ENCODE results near the gene TIMM44. TPM values are rescaled to one million over a fixed set of nuclear protein-coding genes. Genes with fewer than 3 reads are reported as not detected.
"Not testable (repeated sequence)": the region's sequence is repeated elsewhere in the genome, so short reads cannot be mapped to it uniquely, and the experiment has no call there.

The TIMM44 gene
- total RNA-seq, 3 donors from 2014 or later: 180 to 193 (median 190) TPM

DNA sequence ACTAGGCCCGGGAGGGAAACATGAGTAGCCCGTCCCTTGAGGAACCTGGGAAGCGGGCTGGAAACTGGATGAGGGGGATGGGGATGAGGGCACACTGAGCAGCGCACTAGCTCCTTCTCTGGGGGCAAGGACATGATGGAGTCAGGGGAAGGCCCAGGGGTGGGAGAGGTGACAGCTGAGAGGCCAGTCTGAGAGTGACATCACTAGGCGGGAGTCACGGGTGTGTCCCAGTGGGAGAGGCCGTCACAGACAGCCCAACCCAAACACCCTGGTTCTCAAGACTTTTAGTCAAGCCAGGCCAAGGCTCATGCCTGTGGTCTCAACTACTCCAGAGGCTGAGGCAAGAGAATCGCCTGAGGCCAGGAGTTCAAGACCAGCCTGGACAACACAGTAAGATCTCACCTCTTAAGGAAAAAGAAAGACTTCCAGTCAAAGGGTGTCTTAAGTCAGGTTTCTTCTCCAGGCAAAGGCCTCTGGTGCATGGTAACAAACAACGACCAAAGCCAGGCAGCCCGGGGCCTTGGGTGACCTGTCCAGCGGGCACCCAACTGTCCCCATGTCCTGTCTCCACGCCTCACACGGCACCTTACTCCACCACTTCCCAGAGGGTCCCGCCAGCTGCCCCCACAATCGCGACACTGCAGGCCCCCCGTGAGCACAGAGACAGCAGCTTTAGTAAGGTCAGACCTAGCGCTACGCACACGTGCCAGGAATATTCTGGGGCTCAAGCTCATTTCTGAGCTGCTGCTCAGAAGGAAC lies 25.5 kb upstream of the TIMM44 start:
- ATAC-seq (no peak), DNase-seq (no peak)
- Mint-ChIP-seq H3K4me3 (no peak overlapping the region), H3K9me3 (no peaks in the 10 kb centered on the region), H3K27me3 (ENCODE audit: low read depth) (no peaks in the 10 kb centered on the region), H3K4me1 (ENCODE audit: low read depth) (no peaks in the 10 kb centered on the region), H3K36me3 (ENCODE audit: insufficient read depth) (peaks cover 16% of the 10 kb centered on the region)

DNA sequence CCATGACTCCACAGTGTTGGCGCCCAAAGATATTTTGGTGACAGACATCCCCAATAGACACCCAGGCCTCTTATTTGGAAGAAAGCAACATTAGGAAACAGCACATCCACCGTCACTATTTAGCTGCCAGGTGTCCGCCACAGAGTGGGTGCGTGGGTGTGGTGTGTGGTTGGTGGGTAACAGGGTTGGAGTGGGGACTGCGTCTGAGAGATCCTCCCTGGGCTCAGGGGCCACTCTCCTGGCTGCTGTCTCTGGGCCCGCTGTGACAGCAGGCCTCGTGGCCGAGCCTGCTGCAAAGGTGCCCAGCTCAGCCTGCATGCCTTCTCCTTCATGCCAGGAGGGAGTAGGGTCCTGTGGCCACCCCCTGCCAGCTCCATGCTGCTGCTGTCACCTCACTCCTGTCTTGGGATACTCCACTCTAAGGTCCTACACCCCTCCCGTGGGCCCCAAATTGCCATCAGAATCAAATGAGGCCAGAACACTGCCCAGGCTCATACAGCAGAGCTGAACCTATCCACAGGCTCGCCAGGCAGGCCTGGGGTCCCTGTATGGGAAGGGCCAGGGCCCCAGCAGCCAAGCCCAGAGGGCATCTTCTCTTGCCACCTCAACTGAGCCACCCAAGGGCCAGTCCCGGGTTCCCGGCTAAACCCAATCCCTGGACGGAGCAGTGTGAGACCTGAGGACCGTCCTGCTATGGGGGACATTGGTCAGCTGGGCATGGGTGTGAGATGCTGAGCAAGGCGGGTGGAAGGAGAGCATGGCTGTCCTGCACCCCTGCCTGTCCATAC lies 24.7 kb upstream of the TIMM44 start:
- Mint-ChIP-seq H3K36me3 (ENCODE audit: insufficient read depth) (peaks cover 17% of the 10 kb centered on the region), H3K4me1 (ENCODE audit: low read depth) (no peaks in the 10 kb centered on the region), H3K4me3 (no peak overlapping the region), H3K9me3 (no peaks in the 10 kb centered on the region), H3K27me3 (ENCODE audit: low read depth) (no peaks in the 10 kb centered on the region)
- DNase-seq (no peak), ATAC-seq (no peak)

DNA sequence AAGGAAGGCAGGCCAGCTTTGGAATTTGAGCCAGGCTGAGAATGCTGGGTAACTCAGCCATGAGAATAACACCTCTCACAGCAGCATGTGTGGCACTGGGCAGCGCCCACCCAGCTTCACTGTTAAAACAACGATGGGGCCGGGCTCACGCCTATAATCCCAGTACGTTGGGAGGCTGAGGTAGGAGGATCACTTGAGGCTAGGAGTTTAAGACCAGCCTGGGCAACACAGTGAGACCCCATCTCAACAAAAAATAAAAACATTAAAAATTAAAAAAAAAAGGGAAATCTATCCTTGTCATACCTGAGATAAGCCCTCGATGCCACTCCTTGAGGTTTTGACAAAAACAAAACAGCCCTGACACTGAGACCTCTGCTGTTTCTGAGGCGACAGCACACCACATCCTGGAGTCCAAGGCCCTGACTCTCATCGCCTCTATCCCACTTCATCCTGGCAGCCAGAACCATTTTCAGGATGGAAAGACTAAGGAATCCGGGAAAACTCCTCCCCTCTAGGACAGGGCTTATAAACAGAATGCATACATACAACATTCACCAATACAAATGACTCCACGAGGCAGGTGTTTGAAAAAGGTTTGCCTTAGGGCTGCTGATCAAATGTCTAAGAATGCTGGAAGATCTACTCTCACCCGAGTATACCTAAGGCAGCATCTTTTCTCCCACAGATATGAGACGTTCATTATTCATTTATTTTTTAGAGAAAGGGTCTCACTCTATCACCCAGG lies 22.6 kb upstream of the TIMM44 start:
- no peak overlapping the region for H3K4me3 Mint-ChIP-seq
- DNase-seq (no peak), ATAC-seq (no peak)
- peaks cover 24% of the 10 kb centered on the region for H3K36me3 Mint-ChIP-seq (ENCODE audit: insufficient read depth)
- H3K9me3 Mint-ChIP-seq: no peaks in the 10 kb centered on the region
- no peaks in the 10 kb centered on the region for H3K27me3 Mint-ChIP-seq (ENCODE audit: low read depth)
- H3K4me1 Mint-ChIP-seq (ENCODE audit: low read depth): no peaks in the 10 kb centered on the region

- Mint-ChIP-seq H3K9me3 (no peaks in the 10 kb centered on the region), H3K27me3 (ENCODE audit: low read depth) (no peaks in the 10 kb centered on the region), H3K4me3 (no peak overlapping the region), H3K4me1 (ENCODE audit: low read depth) (no peaks in the 10 kb centered on the region), H3K36me3 (ENCODE audit: insufficient read depth) (peaks cover 24% of the 10 kb centered on the region)
- DNase-seq: no peak
- no peak for ATAC-seq
Measured at GRCh38 chr19:7965259-7965841, 21.9 kb upstream of the TIMM44 start.

GRCh38 chr19:7963566-7963965 lies 20.1 kb upstream of the TIMM44 start:
- H3K4me3 Mint-ChIP-seq: no peak overlapping the region
- H3K36me3 Mint-ChIP-seq (ENCODE audit: insufficient read depth): peaks cover 15% of the 10 kb centered on the region
- no peaks in the 10 kb centered on the region for H3K9me3 Mint-ChIP-seq
- no peak for DNase-seq
- ATAC-seq: no peak
- no peaks in the 10 kb centered on the region for H3K27me3 Mint-ChIP-seq (ENCODE audit: low read depth)
- no peaks in the 10 kb centered on the region for H3K4me1 Mint-ChIP-seq (ENCODE audit: low read depth)

DNA sequence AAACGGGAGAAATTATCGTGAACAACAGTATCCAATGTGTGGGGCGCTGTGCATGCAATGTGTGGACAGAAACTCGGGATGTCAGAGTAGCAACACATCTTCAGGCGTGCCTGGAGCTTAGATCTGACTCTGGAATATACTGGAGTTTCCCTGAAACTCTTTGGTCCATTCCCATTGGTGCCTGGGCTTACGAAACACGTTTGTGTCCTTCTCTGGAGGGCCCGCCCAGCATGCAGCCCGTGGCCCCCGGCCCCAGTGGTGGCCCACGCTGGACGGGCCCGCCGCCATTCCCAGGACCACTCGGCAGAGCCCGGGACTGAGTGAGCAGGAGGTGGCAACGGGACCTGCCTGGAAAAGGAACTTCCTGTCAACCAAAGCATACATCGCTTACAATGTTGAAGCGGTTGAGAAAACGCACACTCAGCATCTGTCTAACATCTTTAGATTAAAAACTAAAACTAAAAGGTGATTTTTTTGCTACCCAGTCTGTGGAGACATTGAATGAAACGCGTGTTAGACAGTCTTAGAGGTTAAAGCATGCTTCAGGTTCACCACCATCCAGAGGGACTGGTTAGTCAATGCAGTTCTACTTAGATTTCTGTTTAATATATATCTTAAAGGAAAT lies 19.3 kb upstream of the TIMM44 start:
- no peak for DNase-seq
- Mint-ChIP-seq H3K4me1 (ENCODE audit: low read depth) (no peaks in the 10 kb centered on the region), H3K4me3 (no peak overlapping the region), H3K36me3 (ENCODE audit: insufficient read depth) (peaks cover 19% of the 10 kb centered on the region), H3K27me3 (ENCODE audit: low read depth) (no peaks in the 10 kb centered on the region), H3K9me3 (no peaks in the 10 kb centered on the region)
- no peak for ATAC-seq

DNA sequence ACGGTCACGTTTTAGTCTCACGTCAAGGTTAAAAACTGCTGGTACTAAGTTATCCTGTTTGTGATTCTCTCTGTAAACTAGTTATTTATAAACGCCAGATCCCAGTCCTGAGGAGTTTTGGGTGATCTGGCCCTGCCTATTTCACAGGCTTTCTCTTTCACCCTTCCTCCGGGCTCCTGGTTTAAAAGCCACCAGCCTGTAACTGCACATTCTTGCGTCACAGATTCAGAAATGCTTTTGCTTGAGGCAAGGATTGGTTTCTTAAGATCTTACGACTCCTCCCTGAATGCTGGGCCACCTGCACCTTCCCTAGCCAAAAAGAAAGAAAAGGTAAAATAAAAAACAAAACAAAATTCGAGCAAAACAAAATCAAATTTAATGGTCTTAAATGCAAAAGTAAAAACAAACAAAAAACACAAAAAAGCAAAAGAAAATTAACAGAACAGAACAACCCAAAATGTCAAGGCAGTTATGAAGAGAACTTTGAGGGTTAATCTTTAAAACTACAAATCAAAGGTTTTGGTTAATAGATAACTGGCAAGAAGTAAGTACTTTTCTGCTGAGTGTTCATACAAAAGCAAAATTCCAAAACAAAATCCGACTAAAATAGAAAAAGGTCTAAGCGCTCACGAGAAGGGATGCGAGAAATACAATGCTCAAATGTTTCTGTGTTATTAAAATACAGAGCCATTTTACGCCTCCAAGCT lies 18.6 kb upstream of the TIMM44 start:
- H3K4me3 Mint-ChIP-seq: no peak overlapping the region
- H3K36me3 Mint-ChIP-seq (ENCODE audit: insufficient read depth): peaks cover 17% of the 10 kb centered on the region
- no peaks in the 10 kb centered on the region for H3K4me1 Mint-ChIP-seq (ENCODE audit: low read depth)
- DNase-seq (no peak), ATAC-seq (no peak)
- H3K27me3 Mint-ChIP-seq (ENCODE audit: low read depth): no peaks in the 10 kb centered on the region
- H3K9me3 Mint-ChIP-seq: no peaks in the 10 kb centered on the region

DNA sequence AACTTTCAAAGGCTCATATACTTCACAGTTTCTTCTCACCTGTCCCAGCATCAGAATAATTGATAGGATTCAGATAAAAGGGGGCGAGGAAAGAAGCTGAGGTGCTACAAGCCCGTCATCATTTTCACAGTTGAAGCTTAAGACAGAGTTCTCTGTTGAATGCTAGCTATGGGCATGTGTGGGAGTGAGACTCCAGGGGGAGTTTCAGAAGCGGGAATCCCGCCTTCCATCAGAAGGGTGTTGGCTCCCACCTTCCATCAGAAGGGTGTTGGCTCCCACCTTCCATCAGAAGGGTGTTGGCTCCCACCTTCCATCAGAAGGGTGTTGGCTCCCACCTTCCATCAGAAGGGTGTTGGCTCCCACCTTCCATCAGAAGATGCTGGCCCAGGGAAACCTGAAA lies 17.6 kb upstream of the TIMM44 start:
- H3K27me3 Mint-ChIP-seq (ENCODE audit: low read depth); H3K9me3 Mint-ChIP-seq: not testable (repeated sequence)

DNA sequence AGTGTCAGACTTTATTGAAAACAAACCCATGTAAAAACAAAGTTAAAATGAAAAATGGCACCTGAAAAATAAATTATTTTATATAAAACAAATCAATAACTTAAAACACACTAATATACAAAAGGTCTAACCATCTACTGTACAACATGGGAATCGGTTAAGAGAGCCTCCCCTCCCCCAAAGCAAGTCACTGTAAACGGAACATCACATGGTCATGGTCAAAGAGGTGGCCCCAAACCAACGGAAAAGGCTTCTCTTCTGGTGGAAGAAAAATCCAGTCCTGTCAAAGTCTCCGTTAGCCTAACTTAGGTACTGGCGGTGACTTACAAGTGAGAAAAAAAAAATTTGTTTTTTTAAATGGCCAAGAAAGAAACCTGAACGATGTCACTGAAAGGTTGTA lies 15.7 kb upstream of the TIMM44 start:
- no peak overlapping the region for H3K4me3 Mint-ChIP-seq
- H3K4me1 Mint-ChIP-seq (ENCODE audit: low read depth): no peaks in the 10 kb centered on the region
- peaks cover 14% of the 10 kb centered on the region for H3K36me3 Mint-ChIP-seq (ENCODE audit: insufficient read depth)
- H3K27me3 Mint-ChIP-seq (ENCODE audit: low read depth): no peaks in the 10 kb centered on the region
- H3K9me3 Mint-ChIP-seq: no peaks in the 10 kb centered on the region
- DNase-seq (no peak), ATAC-seq (no peak)

More for the DNA sequence above, 17.6 kb upstream of the TIMM44 start:
- H3K36me3 Mint-ChIP-seq (ENCODE audit: insufficient read depth): peaks cover 14% of the 10 kb centered on the region
- ATAC-seq; H3K4me3 Mint-ChIP-seq; H3K4me1 Mint-ChIP-seq (ENCODE audit: low read depth); DNase-seq: not testable (repeated sequence)

GRCh38 chr19:7955696-7956095 lies 12.2 kb upstream of the TIMM44 start:
- no peak overlapping the region for H3K4me3 Mint-ChIP-seq
- no peaks in the 10 kb centered on the region for H3K9me3 Mint-ChIP-seq
- DNase-seq (no peak), ATAC-seq (no peak)
- H3K4me1 Mint-ChIP-seq (ENCODE audit: low read depth): no peaks in the 10 kb centered on the region
- H3K27me3 Mint-ChIP-seq (ENCODE audit: low read depth): no peaks in the 10 kb centered on the region
- peaks cover 4% of the 10 kb centered on the region for H3K36me3 Mint-ChIP-seq (ENCODE audit: insufficient read depth)

- DNase-seq (no peak), ATAC-seq (no peak)
- H3K36me3 Mint-ChIP-seq (ENCODE audit: insufficient read depth): peaks cover 4% of the 10 kb centered on the region
- no peaks in the 10 kb centered on the region for H3K4me1 Mint-ChIP-seq (ENCODE audit: low read depth)
- H3K9me3 Mint-ChIP-seq: no peaks in the 10 kb centered on the region
- H3K4me3 Mint-ChIP-seq: no peak overlapping the region
- H3K27me3 Mint-ChIP-seq (ENCODE audit: low read depth): no peaks in the 10 kb centered on the region
Measured at GRCh38 chr19:7953576-7953975, 10.1 kb upstream of the TIMM44 start.

- no peak for ATAC-seq
- Mint-ChIP-seq H3K4me1 (ENCODE audit: low read depth) (no peaks in the 10 kb centered on the region), H3K4me3 (no peak overlapping the region), H3K27me3 (ENCODE audit: low read depth) (no peaks in the 10 kb centered on the region), H3K9me3 (no peaks in the 10 kb centered on the region), H3K36me3 (ENCODE audit: insufficient read depth) (peaks cover 3% of the 10 kb centered on the region)
- DNase-seq: no peak
Measured at GRCh38 chr19:7953060-7953459, 9.6 kb upstream of the TIMM44 start.

DNA sequence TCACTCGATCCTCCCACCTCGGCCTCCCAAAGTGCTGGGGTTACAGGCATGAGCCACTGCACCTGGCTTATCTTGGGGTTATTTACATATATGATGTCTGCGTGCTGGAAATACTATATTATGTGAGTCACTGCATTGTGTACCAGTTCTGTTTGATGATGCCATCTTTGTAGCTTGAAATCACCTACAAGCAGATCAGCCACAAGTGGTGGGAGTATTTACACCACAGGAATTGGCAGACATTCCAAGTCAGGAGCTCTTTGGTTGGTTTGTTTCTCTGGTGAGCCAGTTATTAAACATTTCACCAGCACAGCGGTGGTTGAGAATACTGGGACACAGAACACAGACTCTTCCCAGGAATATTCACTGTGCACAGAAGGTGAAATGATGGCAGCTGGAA lies 4.5 kb upstream of the TIMM44 start:
- ATAC-seq: no peak
- DNase-seq: no peak
- Mint-ChIP-seq H3K4me1 (ENCODE audit: low read depth) (peaks cover 13% of the 10 kb centered on the region), H3K36me3 (ENCODE audit: insufficient read depth) (no peaks in the 10 kb centered on the region), H3K9me3 (no peaks in the 10 kb centered on the region), H3K4me3 (no peak overlapping the region), H3K27me3 (ENCODE audit: low read depth) (no peaks in the 10 kb centered on the region)

Measured in activated T-cell treated with anti-CD3 and anti-CD28 coated beads, Interleukin-2, amount 50 U/mL, for 4 hours (primary cell).